ENCODE data around the gene KDM6A. TPM values are rescaled to one million over a fixed set of nuclear protein-coding genes. Genes with fewer than 3 reads are reported as not detected.

KDM6A gene
- total RNA-seq, 1 experiment from 2014 or later: 24.0 TPM

DNA sequence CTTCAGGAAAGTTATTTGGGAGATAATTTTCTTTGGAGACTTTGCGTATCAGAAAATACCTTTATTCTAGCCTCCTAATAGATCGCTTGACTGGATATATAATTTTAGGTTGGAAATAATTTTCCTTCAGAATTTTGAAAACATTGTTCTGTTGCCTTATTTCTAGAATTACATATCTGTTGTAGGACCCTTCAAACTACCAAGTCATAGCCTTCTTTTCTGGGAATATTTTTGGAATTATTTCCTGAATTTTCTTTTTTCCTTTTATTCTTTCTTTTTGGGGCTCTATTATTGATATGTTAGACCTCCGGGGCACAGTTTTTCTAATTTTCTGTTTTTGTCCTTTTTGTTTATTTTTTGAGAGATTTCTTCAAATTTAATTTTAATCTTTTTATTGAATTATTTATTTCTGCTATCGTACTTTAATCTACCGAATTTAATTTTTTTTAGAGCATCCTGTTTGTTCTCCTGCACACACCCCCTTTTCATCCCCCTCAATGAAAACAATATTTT is 100.5 kb downstream of the KDM6A start:
- Histone ChIP-seq H3K4me3 (ENCODE audit: low read depth in 2 of 2, low read length in 2 of 2) (no peak overlapping the region), H3K27ac (ENCODE audit: low read length) (no peak overlapping the region), H3K9me3 (ENCODE audit: control insufficient read depth, insufficient read depth, low read depth, low read length) (no peaks in the 10 kb centered on the region), H3K36me3 (ENCODE audit: control insufficient read depth, insufficient read depth, low read length) (no peaks in the 10 kb centered on the region), H3K27me3 (ENCODE audit: control insufficient read depth, insufficient read depth, low read length) (no peaks in the 10 kb centered on the region), H3K4me1 (ENCODE audit: control insufficient read depth, insufficient read depth, low read length) (peaks cover 14% of the 10 kb centered on the region)
- CTCF ChIA-PET: no interaction called here
- intact Hi-C loops (cut with micrococcal nuclease; ENCODE audit: unreplicated experiment): no loop called here
- in situ Hi-C loops (cut with HindIII; ENCODE audit: low pct_unique_long_range_greater_than_20kb, low sequenced_read_pairs): no loop called here
- DNase-seq (ENCODE audit: low read depth, low spot score) (no peak), ATAC-seq (no peak)
- no TSS peak for BruUV-seq (replicated peaks)
- POLR2A ChIA-PET: no interaction called here
- TF ChIP-seq, protein P1, sequence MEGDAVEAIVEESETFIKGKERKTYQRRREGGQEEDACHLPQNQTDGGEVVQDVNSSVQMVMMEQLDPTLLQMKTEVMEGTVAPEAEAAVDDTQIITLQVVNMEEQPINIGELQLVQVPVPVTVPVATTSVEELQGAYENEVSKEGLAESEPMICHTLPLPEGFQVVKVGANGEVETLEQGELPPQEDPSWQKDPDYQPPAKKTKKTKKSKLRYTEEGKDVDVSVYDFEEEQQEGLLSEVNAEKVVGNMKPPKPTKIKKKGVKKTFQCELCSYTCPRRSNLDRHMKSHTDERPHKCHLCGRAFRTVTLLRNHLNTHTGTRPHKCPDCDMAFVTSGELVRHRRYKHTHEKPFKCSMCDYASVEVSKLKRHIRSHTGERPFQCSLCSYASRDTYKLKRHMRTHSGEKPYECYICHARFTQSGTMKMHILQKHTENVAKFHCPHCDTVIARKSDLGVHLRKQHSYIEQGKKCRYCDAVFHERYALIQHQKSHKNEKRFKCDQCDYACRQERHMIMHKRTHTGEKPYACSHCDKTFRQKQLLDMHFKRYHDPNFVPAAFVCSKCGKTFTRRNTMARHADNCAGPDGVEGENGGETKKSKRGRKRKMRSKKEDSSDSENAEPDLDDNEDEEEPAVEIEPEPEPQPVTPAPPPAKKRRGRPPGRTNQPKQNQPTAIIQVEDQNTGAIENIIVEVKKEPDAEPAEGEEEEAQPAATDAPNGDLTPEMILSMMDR (IDR thresholded peaks at IDR 0.05): no peak
- no peak for TF ChIP-seq POLR2AphosphoS5 (IDR thresholded peaks at IDR 0.05; ENCODE audit: low read depth, low read length)

DNA sequence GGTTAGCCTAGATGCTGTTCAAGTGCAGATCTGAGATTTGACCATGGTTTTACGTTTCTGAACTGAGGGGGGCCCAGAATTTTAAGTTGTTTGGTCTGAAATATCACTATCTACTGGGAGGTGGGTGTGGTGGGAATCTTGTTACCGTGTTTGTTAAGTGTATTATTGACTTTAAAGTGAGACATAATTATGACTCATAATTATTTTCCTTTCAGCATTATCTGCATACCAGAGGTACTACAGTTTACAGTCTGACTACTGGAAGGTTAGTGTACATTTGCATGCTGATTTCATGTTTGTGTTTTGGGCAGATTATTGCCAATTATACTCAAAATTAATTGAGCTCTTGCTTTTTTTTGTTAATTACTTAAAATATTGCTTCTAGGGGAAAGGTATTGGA is 101.5 kb downstream of the KDM6A start:
- TF ChIP-seq, protein P2, sequence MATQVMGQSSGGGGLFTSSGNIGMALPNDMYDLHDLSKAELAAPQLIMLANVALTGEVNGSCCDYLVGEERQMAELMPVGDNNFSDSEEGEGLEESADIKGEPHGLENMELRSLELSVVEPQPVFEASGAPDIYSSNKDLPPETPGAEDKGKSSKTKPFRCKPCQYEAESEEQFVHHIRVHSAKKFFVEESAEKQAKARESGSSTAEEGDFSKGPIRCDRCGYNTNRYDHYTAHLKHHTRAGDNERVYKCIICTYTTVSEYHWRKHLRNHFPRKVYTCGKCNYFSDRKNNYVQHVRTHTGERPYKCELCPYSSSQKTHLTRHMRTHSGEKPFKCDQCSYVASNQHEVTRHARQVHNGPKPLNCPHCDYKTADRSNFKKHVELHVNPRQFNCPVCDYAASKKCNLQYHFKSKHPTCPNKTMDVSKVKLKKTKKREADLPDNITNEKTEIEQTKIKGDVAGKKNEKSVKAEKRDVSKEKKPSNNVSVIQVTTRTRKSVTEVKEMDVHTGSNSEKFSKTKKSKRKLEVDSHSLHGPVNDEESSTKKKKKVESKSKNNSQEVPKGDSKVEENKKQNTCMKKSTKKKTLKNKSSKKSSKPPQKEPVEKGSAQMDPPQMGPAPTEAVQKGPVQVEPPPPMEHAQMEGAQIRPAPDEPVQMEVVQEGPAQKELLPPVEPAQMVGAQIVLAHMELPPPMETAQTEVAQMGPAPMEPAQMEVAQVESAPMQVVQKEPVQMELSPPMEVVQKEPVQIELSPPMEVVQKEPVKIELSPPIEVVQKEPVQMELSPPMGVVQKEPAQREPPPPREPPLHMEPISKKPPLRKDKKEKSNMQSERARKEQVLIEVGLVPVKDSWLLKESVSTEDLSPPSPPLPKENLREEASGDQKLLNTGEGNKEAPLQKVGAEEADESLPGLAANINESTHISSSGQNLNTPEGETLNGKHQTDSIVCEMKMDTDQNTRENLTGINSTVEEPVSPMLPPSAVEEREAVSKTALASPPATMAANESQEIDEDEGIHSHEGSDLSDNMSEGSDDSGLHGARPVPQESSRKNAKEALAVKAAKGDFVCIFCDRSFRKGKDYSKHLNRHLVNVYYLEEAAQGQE (IDR thresholded peaks at IDR 0.05; ENCODE audit: insufficient read depth in 1 of 2, low read depth in 2 of 2, low read length in 1 of 2): no peak
- no peak for TF ChIP-seq SIN3A (IDR thresholded peaks at IDR 0.05; ENCODE audit: borderline replicate concordance, insufficient read depth, low read depth, low read length)
- TF ChIP-seq, protein P1 (IDR thresholded peaks at IDR 0.05): no peak
- no peak for TF ChIP-seq TCF7L2 (IDR thresholded peaks at IDR 0.05; ENCODE audit: low read depth, low read length)
- TF ChIP-seq POLR2AphosphoS5 (IDR thresholded peaks at IDR 0.05; ENCODE audit: low read depth, low read length): no peak
- Histone ChIP-seq H3K4me3 (ENCODE audit: low read depth in 2 of 2, low read length in 2 of 2) (no peak overlapping the region), H3K4me1 (ENCODE audit: control insufficient read depth, insufficient read depth, low read length) (peaks cover 14% of the 10 kb centered on the region), H3K27me3 (ENCODE audit: control insufficient read depth, insufficient read depth, low read length) (no peaks in the 10 kb centered on the region), H3K27ac (ENCODE audit: low read length) (peak overlapping the region; percentile 44; the same call in 1 of the 2 replicates), H3K9me3 (ENCODE audit: control insufficient read depth, insufficient read depth, low read depth, low read length) (no peaks in the 10 kb centered on the region), H3K36me3 (ENCODE audit: control insufficient read depth, insufficient read depth, low read length) (no peaks in the 10 kb centered on the region)
- CTCF ChIA-PET: no interaction called here
- intact Hi-C loops (cut with micrococcal nuclease; ENCODE audit: unreplicated experiment) (no loop called here), in situ Hi-C loops (cut with HindIII; ENCODE audit: low pct_unique_long_range_greater_than_20kb, low sequenced_read_pairs) (no loop called here)
- POLR2A ChIA-PET: no interaction called here
- ATAC-seq (peak; percentile 86), DNase-seq (ENCODE audit: low read depth, low spot score) (no peak)
- no TSS peak for BruUV-seq (replicated peaks)
